Vagina (tissue), 2 donors: Measurements from ENCODE around the gene ZFP69B.

ENCODE experiments used
- POLR2AphosphoS5 ChIP-seq, 2 donors: sonication (generic); formaldehyde crosslinking; IDR thresholded peaks; one replicate each; pipeline ENCODE4 v1.9.0; 2017; ENCODE audit warnings: antibody characterized with exemption in 2 of 2, mild to moderate bottlenecking in 2 of 2, low read depth in 1 of 2; ENCODE audit not compliant: insufficient read depth in 1 of 2
- TF ChIP-seq, protein P1 (sequence below), 3 experiments: fragments of 450-650 bp in 2 of 3; fragments of 200-600 bp in 1 of 3; sonication (generic) in 1 of 3; IDR thresholded peaks; one replicate each; pipeline ENCODE4 v1.5.1; 2017 to 2019; ENCODE audit warnings: antibody characterized with exemption in 3 of 3, mild to moderate bottlenecking in 2 of 3, moderate library complexity in 2 of 3

GRCh38 chr1:40469327-40469726 is 19.1 kb downstream of the ZFP69B start:
- TF ChIP-seq, protein P1, sequence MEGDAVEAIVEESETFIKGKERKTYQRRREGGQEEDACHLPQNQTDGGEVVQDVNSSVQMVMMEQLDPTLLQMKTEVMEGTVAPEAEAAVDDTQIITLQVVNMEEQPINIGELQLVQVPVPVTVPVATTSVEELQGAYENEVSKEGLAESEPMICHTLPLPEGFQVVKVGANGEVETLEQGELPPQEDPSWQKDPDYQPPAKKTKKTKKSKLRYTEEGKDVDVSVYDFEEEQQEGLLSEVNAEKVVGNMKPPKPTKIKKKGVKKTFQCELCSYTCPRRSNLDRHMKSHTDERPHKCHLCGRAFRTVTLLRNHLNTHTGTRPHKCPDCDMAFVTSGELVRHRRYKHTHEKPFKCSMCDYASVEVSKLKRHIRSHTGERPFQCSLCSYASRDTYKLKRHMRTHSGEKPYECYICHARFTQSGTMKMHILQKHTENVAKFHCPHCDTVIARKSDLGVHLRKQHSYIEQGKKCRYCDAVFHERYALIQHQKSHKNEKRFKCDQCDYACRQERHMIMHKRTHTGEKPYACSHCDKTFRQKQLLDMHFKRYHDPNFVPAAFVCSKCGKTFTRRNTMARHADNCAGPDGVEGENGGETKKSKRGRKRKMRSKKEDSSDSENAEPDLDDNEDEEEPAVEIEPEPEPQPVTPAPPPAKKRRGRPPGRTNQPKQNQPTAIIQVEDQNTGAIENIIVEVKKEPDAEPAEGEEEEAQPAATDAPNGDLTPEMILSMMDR (IDR thresholded peaks at IDR 0.05) = no peak
- no peak for TF ChIP-seq POLR2AphosphoS5 (IDR thresholded peaks at IDR 0.05; ENCODE audit: insufficient read depth in 1 of 2, low read depth in 1 of 2)
